Mesothelial cell of epicardium (in vitro differentiated cells): Measurements from ENCODE around the gene KIAA1586. TPM values are rescaled to one million over a fixed set of nuclear protein-coding genes. Genes with fewer than 3 reads are reported as not detected.
A peak's percentile ranks its signal among the peaks of the same experiment; 100 is the strongest.
"Not testable (repeated sequence)": the region's sequence is repeated elsewhere in the genome, so short reads cannot be mapped to it uniquely, and the experiment has no call there.

Experiments used
- DNase-seq, 2 experiments: peaks; one replicate each; pipeline ENCODE4 v3.0.0; 2021; ENCODE audit warnings: low spot score in 2 of 2; ENCODE audit not compliant: unreplicated experiment in 2 of 2
- H3K27ac Mint-ChIP-seq: 2 replicates; pipeline ENCODE4 v1.8.0; 2021; ENCODE audit warnings: mixed read lengths
- H3K27me3 Mint-ChIP-seq: 2 replicates; pipeline ENCODE4 v1.8.0; 2021; ENCODE audit warnings: low read depth, mixed read lengths
- H3K36me3 Mint-ChIP-seq: 2 replicates; pipeline ENCODE4 v1.8.0; 2021; ENCODE audit warnings: mixed read lengths
- H3K4me1 Mint-ChIP-seq: 2 replicates; pipeline ENCODE4 v1.8.0; 2021; ENCODE audit warnings: mixed read lengths
- H3K4me3 Mint-ChIP-seq: 2 replicates; pipeline ENCODE4 v1.8.0; 2021; ENCODE audit warnings: mild to moderate bottlenecking, moderate library complexity, mixed read lengths
- H3K9me3 Mint-ChIP-seq: 2 replicates; pipeline ENCODE4 v1.8.0; 2021; ENCODE audit warnings: mixed read lengths
- total RNA-seq: library from RNA; stranded (reverse); gene quantifications from 3 replicates; pipeline ENCODE4 v1.2.1, GENCODE V29; 2021
- TF ChIP-seq, protein P1 (sequence below): fragments of 200-600 bp; sonication (generic); IDR thresholded peaks from one replicate; pipeline ENCODE4 v1.5.0; 2021; ENCODE audit warnings: antibody characterized with exemption; ENCODE audit not compliant: unreplicated experiment

Gene KIAA1586
- total RNA-seq, 1 donor from 2014 or later = 26.2 TPM

DNA sequence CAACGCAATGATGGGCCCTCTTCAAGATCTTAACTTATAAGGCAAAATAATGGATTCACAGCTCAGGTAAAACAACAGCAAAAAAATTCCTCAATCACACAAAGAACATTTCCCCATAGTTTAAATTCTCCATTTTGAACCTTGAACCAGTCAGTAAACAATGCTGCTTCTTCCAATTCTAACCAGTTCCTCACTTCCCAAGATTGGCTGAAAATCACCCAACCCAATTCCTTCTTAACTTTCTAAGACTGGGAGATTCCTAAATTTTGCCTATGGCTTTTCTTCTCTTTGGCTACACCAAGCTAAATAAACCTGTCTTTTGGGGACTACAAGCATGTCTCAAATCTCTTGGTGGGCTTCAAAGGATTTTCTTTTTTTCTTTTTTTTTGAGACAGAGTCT is 40.4 kb downstream of the KIAA1586 start:
- no peak for DNase-seq
- H3K9me3 Mint-ChIP-seq = no peaks in the 10 kb centered on the region
- H3K4me3 Mint-ChIP-seq = no peak overlapping the region
- no peaks in the 10 kb centered on the region for H3K27me3 Mint-ChIP-seq
- H3K27ac Mint-ChIP-seq = no peak overlapping the region
- peaks cover 3% of the 10 kb centered on the region for H3K36me3 Mint-ChIP-seq
- TF ChIP-seq, protein P1, sequence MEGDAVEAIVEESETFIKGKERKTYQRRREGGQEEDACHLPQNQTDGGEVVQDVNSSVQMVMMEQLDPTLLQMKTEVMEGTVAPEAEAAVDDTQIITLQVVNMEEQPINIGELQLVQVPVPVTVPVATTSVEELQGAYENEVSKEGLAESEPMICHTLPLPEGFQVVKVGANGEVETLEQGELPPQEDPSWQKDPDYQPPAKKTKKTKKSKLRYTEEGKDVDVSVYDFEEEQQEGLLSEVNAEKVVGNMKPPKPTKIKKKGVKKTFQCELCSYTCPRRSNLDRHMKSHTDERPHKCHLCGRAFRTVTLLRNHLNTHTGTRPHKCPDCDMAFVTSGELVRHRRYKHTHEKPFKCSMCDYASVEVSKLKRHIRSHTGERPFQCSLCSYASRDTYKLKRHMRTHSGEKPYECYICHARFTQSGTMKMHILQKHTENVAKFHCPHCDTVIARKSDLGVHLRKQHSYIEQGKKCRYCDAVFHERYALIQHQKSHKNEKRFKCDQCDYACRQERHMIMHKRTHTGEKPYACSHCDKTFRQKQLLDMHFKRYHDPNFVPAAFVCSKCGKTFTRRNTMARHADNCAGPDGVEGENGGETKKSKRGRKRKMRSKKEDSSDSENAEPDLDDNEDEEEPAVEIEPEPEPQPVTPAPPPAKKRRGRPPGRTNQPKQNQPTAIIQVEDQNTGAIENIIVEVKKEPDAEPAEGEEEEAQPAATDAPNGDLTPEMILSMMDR = no peak
- H3K4me1 Mint-ChIP-seq = peaks cover 22% of the 10 kb centered on the region

GRCh38 chr6:57087916-57088315 is 41.4 kb downstream of the KIAA1586 start:
- peaks cover 29% of the 10 kb centered on the region for H3K4me1 Mint-ChIP-seq
- no peaks in the 10 kb centered on the region for H3K27me3 Mint-ChIP-seq
- DNase-seq = no peak
- H3K4me3 Mint-ChIP-seq = no peak overlapping the region
- no peaks in the 10 kb centered on the region for H3K9me3 Mint-ChIP-seq
- peaks cover 9% of the 10 kb centered on the region for H3K36me3 Mint-ChIP-seq
- TF ChIP-seq, protein P1 = no peak
- H3K27ac Mint-ChIP-seq = peak overlapping the region; percentile 86

DNA sequence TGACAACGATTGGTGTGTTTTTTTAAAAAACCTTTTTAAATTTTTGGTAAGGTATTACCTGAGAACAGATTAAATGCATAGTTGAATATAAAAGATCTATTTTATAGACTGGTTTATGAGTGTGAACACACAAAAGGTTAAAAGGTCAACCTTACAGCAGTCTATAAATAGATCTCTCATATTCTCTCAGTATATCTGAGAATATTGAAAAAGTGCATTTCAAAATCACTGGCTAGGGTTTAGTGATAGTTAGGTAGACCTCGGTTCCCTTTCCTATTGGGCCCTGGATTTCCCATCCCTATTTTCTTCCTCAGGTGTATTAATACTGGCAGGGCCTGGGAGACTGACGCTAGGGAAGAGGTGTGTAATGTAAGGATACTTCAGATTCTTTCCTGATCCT is 42.8 kb downstream of the KIAA1586 start:
- H3K27me3 Mint-ChIP-seq = no peaks in the 10 kb centered on the region
- peak overlapping the region; percentile 64 for H3K4me3 Mint-ChIP-seq
- no peaks in the 10 kb centered on the region for H3K9me3 Mint-ChIP-seq
- TF ChIP-seq, protein P1 = no peak
- no peak for DNase-seq
- H3K27ac Mint-ChIP-seq = peak overlapping the region; percentile 91
- H3K36me3 Mint-ChIP-seq = peaks cover 11% of the 10 kb centered on the region
- peaks cover 38% of the 10 kb centered on the region for H3K4me1 Mint-ChIP-seq

GRCh38 chr6:57089687-57090457 is 43.4 kb downstream of the KIAA1586 start, which contains the start of gene ZNF451:
Gene ZNF451, plus strand, starts transcription at chr6:57090188. Its CDS starts 66 bp downstream, at chr6:57090254.
- Mint-ChIP-seq H3K4me3 (peak within 1 kb of the TSS; percentile 64), H3K27ac (peak within 1 kb of the TSS; percentile 91), H3K4me1 (peaks cover 38% of the 10 kb centered on the region), H3K27me3 (no peaks in the 10 kb centered on the region), H3K36me3 (peaks cover 13% of the 10 kb centered on the region), H3K9me3 (no peaks in the 10 kb centered on the region)
- TF ChIP-seq, protein P1 = no peak
- DNase-seq = peak; percentile 89 to 97

GRCh38 chr6:57090458-57091067 is 44.1 kb downstream of the KIAA1586 start:
- not testable (repeated sequence) for H3K27me3 Mint-ChIP-seq, DNase-seq, H3K27ac Mint-ChIP-seq, H3K9me3 Mint-ChIP-seq
- H3K4me1 Mint-ChIP-seq = peaks cover 38% of the 10 kb centered on the region
- peak overlapping the region; percentile 64 for H3K4me3 Mint-ChIP-seq
- peaks cover 15% of the 10 kb centered on the region for H3K36me3 Mint-ChIP-seq

- not testable (repeated sequence) for DNase-seq, H3K9me3 Mint-ChIP-seq, H3K27me3 Mint-ChIP-seq
- H3K4me1 Mint-ChIP-seq = peaks cover 38% of the 10 kb centered on the region
- H3K36me3 Mint-ChIP-seq = peaks cover 15% of the 10 kb centered on the region
- H3K4me3 Mint-ChIP-seq = peak overlapping the region; percentile 59
- peak overlapping the region; percentile 93 for H3K27ac Mint-ChIP-seq
These were observed 44.9 kb downstream of the KIAA1586 start for GRCh38 chr6:57091375-57091774.
